IMR-90 (cell line): ENCODE results near the gene FRYL. TPM values are rescaled to one million over a fixed set of nuclear protein-coding genes. Genes with fewer than 3 reads are reported as not detected.

ENCODE experiments used
- ATAC-seq: fragments of 200-7000 bp; cut with Tn5 transposase; 2 replicates; pipeline ENCODE4 v1.9.1; 2020; ENCODE audit warnings: low read depth, mild to moderate bottlenecking, moderate library complexity
- BruUV-seq: library from RNA; stranded (reverse); fragments of 400-500 nt; replicated peaks from 2 replicates; lab custom pipeline; 2021; lab: Mats Ljungman, UMichigan
- CTCF ChIA-PET: fragments of 300-600 bp; formaldehyde crosslinking; extraction: SDS; loops from one replicate; lab custom pipeline; 2021; ENCODE audit warnings: antibody characterized with exemption; lab: Yijun Ruan, JAX
- POLR2A ChIA-PET: fragments of 300-600 bp; sonication (Branson Sonifier 250); formaldehyde crosslinking; loops from one replicate; lab custom pipeline; 2022; ENCODE audit warnings: antibody characterized with exemption; ENCODE audit not compliant: unreplicated experiment; lab: Charles Lee
- DNase-seq: peaks from one replicate; pipeline ENCODE4 v3.0.0; 2013
- H2AFZ ChIP-seq: replicated peaks from 2 replicates; pipeline ENCODE3; 2013; ENCODE audit warnings: low read length, mild to moderate bottlenecking; ENCODE audit not compliant: poor library complexity
- H2AK5ac ChIP-seq: 2 replicates; pipeline ENCODE4 v1.6.1; 2013; ENCODE audit warnings: low read depth, low read length, inconsistent platforms
- H2AK9ac ChIP-seq: replicated peaks from 2 replicates; pipeline ENCODE3; 2013; ENCODE audit warnings: mild to moderate bottlenecking, low read depth, low read length, moderate library complexity; ENCODE audit not compliant: poor library complexity
- H2BK120ac ChIP-seq: 2 replicates; pipeline ENCODE4 v1.6.1; 2013; ENCODE audit warnings: low read depth, low read length, inconsistent platforms
- H2BK15ac ChIP-seq: 3 replicates; pipeline ENCODE4 v1.6.1; 2013; ENCODE audit warnings: low read depth, low read length, inconsistent platforms
- H2BK20ac ChIP-seq: 2 replicates; pipeline ENCODE4 v1.6.1; 2013; ENCODE audit warnings: low read depth, mild to moderate bottlenecking, inconsistent platforms, low read length, moderate library complexity
- H2BK5ac ChIP-seq: 2 replicates; pipeline ENCODE4 v1.6.1; 2013; ENCODE audit warnings: mild to moderate bottlenecking, low read depth, low read length, inconsistent platforms; ENCODE audit not compliant: poor library complexity, severe bottlenecking
- H3K14ac ChIP-seq: replicated peaks from 2 replicates; pipeline ENCODE4 v1.6.1; 2013; ENCODE audit warnings: low read depth, low read length, inconsistent platforms
- H3K18ac ChIP-seq: 2 replicates; pipeline ENCODE4 v1.6.1; 2013; ENCODE audit warnings: low read depth, low read length, control low read depth
- H3K23ac ChIP-seq: 2 replicates; pipeline ENCODE4 v1.6.1; 2013; ENCODE audit warnings: low read depth, low read length, inconsistent platforms
- H3K27ac ChIP-seq: 2 replicates; pipeline ENCODE4 v1.5.1; 2013; ENCODE audit warnings: mild to moderate bottlenecking, control low read depth, low read length; ENCODE audit not compliant: insufficient read depth
- H3K27me3 ChIP-seq: 2 replicates; pipeline ENCODE4 v1.6.1; 2013; ENCODE audit warnings: low read length; ENCODE audit not compliant: control insufficient read depth, insufficient read depth
- H3K36me3 ChIP-seq: 2 replicates; pipeline ENCODE4 v1.6.1; 2013; ENCODE audit warnings: low read length, mixed read lengths; ENCODE audit not compliant: control insufficient read depth, insufficient read depth
- H3K4ac ChIP-seq: 2 replicates; pipeline ENCODE4 v1.6.1; 2013; ENCODE audit warnings: low read depth, low read length, inconsistent platforms
- H3K4me1 ChIP-seq: 2 replicates; pipeline ENCODE4 v1.6.1; 2013; ENCODE audit warnings: low read length, mixed read lengths; ENCODE audit not compliant: control insufficient read depth, insufficient read depth
- H3K4me2 ChIP-seq: 2 replicates; pipeline ENCODE4 v1.6.1; 2013; ENCODE audit warnings: low read depth, mild to moderate bottlenecking, control low read depth, low read length, moderate library complexity
- H3K4me3 ChIP-seq: 2 replicates; pipeline ENCODE4 v1.5.1; 2013; ENCODE audit warnings: low read depth, mild to moderate bottlenecking, control low read depth, low read length, moderate library complexity; ENCODE audit not compliant: insufficient read depth
- H3K56ac ChIP-seq: 2 replicates; pipeline ENCODE4 v1.6.1; 2013; ENCODE audit warnings: low read length, inconsistent platforms; ENCODE audit not compliant: insufficient read depth; ENCODE audit errors: extremely low read depth
- H3K79me1 ChIP-seq, 2 experiments: 2 replicates each; pipeline ENCODE4 v1.6.1; 2013; ENCODE audit warnings: low read length in 2 of 2, inconsistent platforms in 1 of 2, low read depth in 1 of 2
- H3K9ac ChIP-seq: 2 replicates; pipeline ENCODE4 v1.6.1; 2013; ENCODE audit warnings: low read depth, low read length, control low read depth
- H3K9me1 ChIP-seq: 2 replicates; pipeline ENCODE4 v1.6.1; 2013; ENCODE audit warnings: low read length, inconsistent platforms; ENCODE audit not compliant: insufficient read depth
- H3K9me3 ChIP-seq: 2 replicates; pipeline ENCODE4 v1.6.1; 2013; ENCODE audit warnings: low read length; ENCODE audit not compliant: control insufficient read depth, insufficient read depth
- H4K20me1 ChIP-seq: 2 replicates; pipeline ENCODE4 v1.6.1; 2013; ENCODE audit warnings: low read length, inconsistent platforms; ENCODE audit not compliant: insufficient read depth
- H4K5ac ChIP-seq: 2 replicates; pipeline ENCODE4 v1.6.1; 2013; ENCODE audit warnings: mild to moderate bottlenecking, low read depth, low read length, control low read depth
- H4K8ac ChIP-seq, 2 experiments: 2 replicates each; pipeline ENCODE4 v1.6.1; 2013; ENCODE audit warnings: low read depth in 2 of 2, low read length in 2 of 2, control low read depth in 1 of 2, inconsistent platforms in 1 of 2
- H4K91ac ChIP-seq: 2 replicates; pipeline ENCODE4 v1.6.1; 2013; ENCODE audit warnings: low read depth, low read length, inconsistent platforms; ENCODE audit not compliant: insufficient read depth
- BHLHE40 ChIP-seq: fragments of 150-350 bp; IDR thresholded peaks from 2 replicates; pipeline ENCODE4 v1.6.1; 2016; ENCODE audit warnings: mild to moderate bottlenecking, low read depth, low read length
- CEBPB ChIP-seq: IDR thresholded peaks from 2 replicates; pipeline ENCODE4 v1.6.1; 2012; ENCODE audit warnings: low read depth, low read length, improper control_type of control experiment
- CHD1 ChIP-seq: IDR thresholded peaks from 2 replicates; pipeline ENCODE4 v1.6.1; 2012; ENCODE audit warnings: low read depth, low read length, improper control_type of control experiment
- FOS ChIP-seq: fragments of 150-350 bp; IDR thresholded peaks from 2 replicates; pipeline ENCODE4 v1.6.1; 2016; ENCODE audit warnings: low read depth, low read length
- MAFK ChIP-seq: IDR thresholded peaks from 2 replicates; pipeline ENCODE4 v1.6.1; 2012; ENCODE audit warnings: low read depth, low read length, improper control_type of control experiment
- MAZ ChIP-seq: IDR thresholded peaks from 2 replicates; pipeline ENCODE4 v1.6.1; 2012; ENCODE audit warnings: low read depth, mild to moderate bottlenecking, low read length, improper control_type of control experiment, moderate library complexity, borderline replicate concordance
- MXI1 ChIP-seq: IDR thresholded peaks from 2 replicates; pipeline ENCODE4 v1.6.1; 2012; ENCODE audit warnings: low read depth, mild to moderate bottlenecking, low read length, moderate library complexity, borderline replicate concordance
- NFE2L2 ChIP-seq: fragments of 150-350 bp; IDR thresholded peaks from 2 replicates; pipeline ENCODE4 v1.6.1; 2016; ENCODE audit warnings: low read depth, mild to moderate bottlenecking, low read length
- POLR2A ChIP-seq: IDR thresholded peaks from 2 replicates; pipeline ENCODE4 v1.6.1; 2012; ENCODE audit warnings: mild to moderate bottlenecking, low read depth, low read length
- RAD21 ChIP-seq: IDR thresholded peaks from 2 replicates; pipeline ENCODE4 v1.6.1; 2012; ENCODE audit warnings: low read length, improper control_type of control experiment
- RCOR1 ChIP-seq: IDR thresholded peaks from 2 replicates; pipeline ENCODE4 v1.6.1; 2012; ENCODE audit warnings: mild to moderate bottlenecking, low read length, improper control_type of control experiment; ENCODE audit not compliant: insufficient replicate concordance
- RFX5 ChIP-seq: IDR thresholded peaks from 2 replicates; pipeline ENCODE4 v1.8.0; 2012; ENCODE audit warnings: low read depth, mild to moderate bottlenecking, low read length, moderate library complexity
- SMC3 ChIP-seq: fragments of 150-350 bp; IDR thresholded peaks from 2 replicates; pipeline ENCODE4 v1.6.1; 2016; ENCODE audit warnings: low read depth, mild to moderate bottlenecking, antibody characterized with exemption, low read length, moderate library complexity
- whole genome bisulfite sequencing, 2 experiments: methylation state at CpG; one replicate each; pipeline versions ENCODE4 v1.1.5 to v1.1.7; 2013; ENCODE audit warnings: missing lambda C conversion rate in 2 of 2; ENCODE audit not compliant: insufficient read length in 1 of 2; ENCODE audit errors: extremely low coverage in 2 of 2; 5-methylcytosine and 5-hydroxymethylcytosine counted together
- dilution Hi-C: fragments of 300-500 bp; cut with HindIII; formaldehyde crosslinking; loops from one replicate; pipeline ENCODE4 v1.14.3; 2018; ENCODE audit warnings: low sequenced_read_pairs; ENCODE audit not compliant: unreplicated experiment
- in situ Hi-C: fragments of 300-500 bp; cut with MboI; formaldehyde crosslinking; loops from 3 replicates; pipeline ENCODE4 v1.14.3; 2019; ENCODE audit warnings: low sequenced_read_pairs, inconsistent platforms, mixed read lengths
- intact Hi-C: fragments of 100-400 bp; cut with micrococcal nuclease; formaldehyde crosslinking; loops from 2 replicates; pipeline ENCODE4 v1.10.0; 2022
- polyA plus RNA-seq, 3 experiments: library from polyadenylated mRNA; depleted of rRNA; stranded (reverse); fragments of >200 nt; gene quantifications; 2 replicates each; pipeline ENCODE4 v1.2.3, GENCODE V29; 2012; ENCODE audit warnings: low replicate concordance in 1 of 3
- total RNA-seq: library from RNA; depleted of rRNA; stranded (reverse); fragments of >200 nt; gene quantifications from 2 replicates; pipeline ENCODE4 v1.2.3, GENCODE V29; 2012
- TF ChIP-seq, protein P1 (sequence below): conservative IDR thresholded peaks from 2 replicates; pipeline ENCODE4 v1.5.1; 2012; ENCODE audit warnings: mild to moderate bottlenecking, low read depth, low read length, improper control_type of control experiment
- TF ChIP-seq, protein P2 (sequence below): fragments of 150-350 bp; IDR thresholded peaks from 2 replicates; pipeline ENCODE4 v1.6.1; 2016; ENCODE audit warnings: low read depth, mild to moderate bottlenecking, low read length, moderate library complexity, borderline replicate concordance
- TF ChIP-seq, protein P3 (sequence below): fragments of 150-350 bp; IDR thresholded peaks from 2 replicates; pipeline ENCODE4 v1.6.1; 2017; ENCODE audit warnings: mild to moderate bottlenecking, antibody characterized with exemption, low read length, low read depth

FRYL gene
- total and polyA plus RNA-seq, 2 of the 4 experiments (the other 2 are of a cell fraction): 9.9 to 77.4 TPM

DNA sequence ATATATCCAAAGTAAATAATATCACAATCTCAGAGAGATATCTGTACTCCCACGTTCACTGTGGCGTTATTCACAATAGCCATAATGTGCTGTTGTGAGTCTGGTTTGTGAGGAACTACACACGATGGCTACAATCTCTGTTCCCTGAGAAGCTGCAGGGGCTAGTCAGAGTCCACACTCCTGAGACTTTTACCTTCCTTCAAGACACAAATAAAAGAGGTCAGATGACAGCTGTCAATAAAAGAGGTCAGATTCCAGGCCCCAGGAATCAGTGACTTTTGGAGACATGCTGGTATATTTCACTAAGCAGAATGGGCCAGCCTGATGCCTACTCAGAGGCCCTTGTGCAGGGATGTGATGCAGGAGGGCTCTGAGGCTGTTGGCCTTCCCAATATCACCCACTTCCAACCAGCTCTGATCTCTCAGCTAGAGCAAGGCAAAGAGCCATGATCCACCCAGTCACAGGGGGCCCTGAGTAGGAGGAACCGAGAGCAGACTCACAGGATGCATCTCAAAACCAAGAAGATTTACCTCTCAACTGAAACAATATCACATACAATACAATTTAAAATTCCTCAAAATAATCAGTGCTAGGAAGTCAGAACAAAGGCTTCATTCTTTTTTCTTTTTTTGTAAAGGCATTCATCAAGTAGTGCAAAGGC is 13.8 kb downstream of the FRYL start:
- CTCF ChIA-PET: no interaction called here
- intact Hi-C loops (no loop called here), dilution Hi-C loops (no loop called here), in situ Hi-C loops (no loop called here)
- no peak overlapping the region for H3K56ac ChIP-seq
- no peak overlapping the region for H3K18ac ChIP-seq
- H3K27ac ChIP-seq: no peak overlapping the region
- no peak overlapping the region for H3K4me2 ChIP-seq
- no peak overlapping the region for H2BK120ac ChIP-seq
- H3K27me3 ChIP-seq: no peaks in the 10 kb centered on the region
- no peak overlapping the region for H2AFZ ChIP-seq
- H4K8ac ChIP-seq: no peak overlapping the region
- H3K4ac ChIP-seq: no peak overlapping the region
- H3K23ac ChIP-seq: no peak overlapping the region
- no peak overlapping the region for H2BK5ac ChIP-seq
- no peak overlapping the region for H2BK20ac ChIP-seq
- H4K5ac ChIP-seq: no peak overlapping the region
- ATAC-seq: no peak
- no TSS peak for BruUV-seq
- no peaks in the 10 kb centered on the region for H3K36me3 ChIP-seq
- peaks cover 7% of the 10 kb centered on the region; the same call in 1 of the 2 replicates for H3K4me1 ChIP-seq
- H3K14ac ChIP-seq: no peak overlapping the region
- POLR2A ChIA-PET: no interaction called here
- no peaks in the 10 kb centered on the region for H3K9me3 ChIP-seq
- no peak for TF ChIP-seq RFX5
- TF ChIP-seq RCOR1: no peak
- TF ChIP-seq, protein P1, sequence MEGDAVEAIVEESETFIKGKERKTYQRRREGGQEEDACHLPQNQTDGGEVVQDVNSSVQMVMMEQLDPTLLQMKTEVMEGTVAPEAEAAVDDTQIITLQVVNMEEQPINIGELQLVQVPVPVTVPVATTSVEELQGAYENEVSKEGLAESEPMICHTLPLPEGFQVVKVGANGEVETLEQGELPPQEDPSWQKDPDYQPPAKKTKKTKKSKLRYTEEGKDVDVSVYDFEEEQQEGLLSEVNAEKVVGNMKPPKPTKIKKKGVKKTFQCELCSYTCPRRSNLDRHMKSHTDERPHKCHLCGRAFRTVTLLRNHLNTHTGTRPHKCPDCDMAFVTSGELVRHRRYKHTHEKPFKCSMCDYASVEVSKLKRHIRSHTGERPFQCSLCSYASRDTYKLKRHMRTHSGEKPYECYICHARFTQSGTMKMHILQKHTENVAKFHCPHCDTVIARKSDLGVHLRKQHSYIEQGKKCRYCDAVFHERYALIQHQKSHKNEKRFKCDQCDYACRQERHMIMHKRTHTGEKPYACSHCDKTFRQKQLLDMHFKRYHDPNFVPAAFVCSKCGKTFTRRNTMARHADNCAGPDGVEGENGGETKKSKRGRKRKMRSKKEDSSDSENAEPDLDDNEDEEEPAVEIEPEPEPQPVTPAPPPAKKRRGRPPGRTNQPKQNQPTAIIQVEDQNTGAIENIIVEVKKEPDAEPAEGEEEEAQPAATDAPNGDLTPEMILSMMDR: no peak
- TF ChIP-seq MAZ: no peak
- TF ChIP-seq NFE2L2: no peak
- TF ChIP-seq MXI1: no peak
- TF ChIP-seq RAD21: no peak
- no peak for TF ChIP-seq BHLHE40
- TF ChIP-seq, protein P2, sequence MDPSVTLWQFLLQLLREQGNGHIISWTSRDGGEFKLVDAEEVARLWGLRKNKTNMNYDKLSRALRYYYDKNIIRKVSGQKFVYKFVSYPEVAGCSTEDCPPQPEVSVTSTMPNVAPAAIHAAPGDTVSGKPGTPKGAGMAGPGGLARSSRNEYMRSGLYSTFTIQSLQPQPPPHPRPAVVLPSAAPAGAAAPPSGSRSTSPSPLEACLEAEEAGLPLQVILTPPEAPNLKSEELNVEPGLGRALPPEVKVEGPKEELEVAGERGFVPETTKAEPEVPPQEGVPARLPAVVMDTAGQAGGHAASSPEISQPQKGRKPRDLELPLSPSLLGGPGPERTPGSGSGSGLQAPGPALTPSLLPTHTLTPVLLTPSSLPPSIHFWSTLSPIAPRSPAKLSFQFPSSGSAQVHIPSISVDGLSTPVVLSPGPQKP: no peak
- TF ChIP-seq, protein P3, sequence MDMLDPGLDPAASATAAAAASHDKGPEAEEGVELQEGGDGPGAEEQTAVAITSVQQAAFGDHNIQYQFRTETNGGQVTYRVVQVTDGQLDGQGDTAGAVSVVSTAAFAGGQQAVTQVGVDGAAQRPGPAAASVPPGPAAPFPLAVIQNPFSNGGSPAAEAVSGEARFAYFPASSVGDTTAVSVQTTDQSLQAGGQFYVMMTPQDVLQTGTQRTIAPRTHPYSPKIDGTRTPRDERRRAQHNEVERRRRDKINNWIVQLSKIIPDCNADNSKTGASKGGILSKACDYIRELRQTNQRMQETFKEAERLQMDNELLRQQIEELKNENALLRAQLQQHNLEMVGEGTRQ: no peak
- no peak for TF ChIP-seq CHD1
- no peak for TF ChIP-seq CEBPB
- TF ChIP-seq FOS: no peak
- TF ChIP-seq SMC3: no peak
- TF ChIP-seq MAFK: no peak
- TF ChIP-seq POLR2A: no peak
- no peak for DNase-seq
- no peak overlapping the region for H2AK5ac ChIP-seq
- H3K9ac ChIP-seq: no peak overlapping the region
- no peak overlapping the region for H3K4me3 ChIP-seq
- H3K9me1 ChIP-seq: peaks cover 19% of the 10 kb centered on the region
- H4K91ac ChIP-seq: no peak overlapping the region
- no peak overlapping the region for H2AK9ac ChIP-seq
- H3K79me1 ChIP-seq: peaks cover 25 to 66% of the 10 kb centered on the region in 2 experiments
- no peak overlapping the region for H2BK15ac ChIP-seq
- peaks cover 33% of the 10 kb centered on the region for H4K20me1 ChIP-seq
- 100% methylated on average over 1 of the region's 4 CpGs; no CpG with 5 or more reads in 1 of the 2 experiments for WGBS, 2 experiments
